ENCODE data around the gene GEMIN4.

Gene GEMIN4

GRCh38 chr17:746181-746580 is 5.9 kb downstream of the GEMIN4 start:
- in situ Hi-C loops (cut with MboI; ENCODE audit: low pct_unique_long_range_greater_than_20kb, low sequenced_read_pairs) = no loop called here
- DNase-seq = no peak

GRCh38 chr17:745406-745805 is 6.7 kb downstream of the GEMIN4 start:
- no peak for DNase-seq
- in situ Hi-C loops (cut with MboI; ENCODE audit: low pct_unique_long_range_greater_than_20kb, low sequenced_read_pairs) = no loop called here

- in situ Hi-C loops (cut with MboI; ENCODE audit: low pct_unique_long_range_greater_than_20kb, low sequenced_read_pairs) = no loop called here
- no peak for DNase-seq
These were observed 7.1 kb downstream of the GEMIN4 start for GRCh38 chr17:744937-745336.

GRCh38 chr17:743139-743538 is 8.9 kb downstream of the GEMIN4 start:
- in situ Hi-C loops (cut with MboI; ENCODE audit: low pct_unique_long_range_greater_than_20kb, low sequenced_read_pairs) = no loop called here
- no peak for DNase-seq

GRCh38 chr17:742147-742793 is 9.8 kb downstream of the GEMIN4 start:
- no peak for DNase-seq
- in situ Hi-C loops (cut with MboI; ENCODE audit: low pct_unique_long_range_greater_than_20kb, low sequenced_read_pairs) = no loop called here

GRCh38 chr17:740240-741017 is 11.6 kb downstream of the GEMIN4 start:
- DNase-seq = peak; percentile 88
- in situ Hi-C loops (cut with MboI; ENCODE audit: low pct_unique_long_range_greater_than_20kb, low sequenced_read_pairs) = no loop called here

GRCh38 chr17:737561-738113 is 14.4 kb downstream of the GEMIN4 start:
- no peak for DNase-seq
- in situ Hi-C loops (cut with MboI; ENCODE audit: low pct_unique_long_range_greater_than_20kb, low sequenced_read_pairs) = no loop called here

- in situ Hi-C loops (cut with MboI; ENCODE audit: low pct_unique_long_range_greater_than_20kb, low sequenced_read_pairs) = no loop called here
- no peak for DNase-seq
These were observed 18.3 kb downstream of the GEMIN4 start for GRCh38 chr17:733743-734142.

GRCh38 chr17:732902-733720 is 19.0 kb downstream of the GEMIN4 start:
- DNase-seq = peak; percentile 52
- in situ Hi-C loops (cut with MboI; ENCODE audit: low pct_unique_long_range_greater_than_20kb, low sequenced_read_pairs) = no loop called here

GRCh38 chr17:732067-732901 is 19.8 kb downstream of the GEMIN4 start, which contains the start of gene TLCD3A:
Gene TLCD3A, plus strand, starts transcription at chr17:732596. Its CDS starts 52 bp downstream, at chr17:732648.
- DNase-seq = peak; percentile 35
- in situ Hi-C loops (cut with MboI; ENCODE audit: low pct_unique_long_range_greater_than_20kb, low sequenced_read_pairs) = no loop called here

GRCh38 chr17:731644-732066 is 20.4 kb downstream of the GEMIN4 start:
- no peak for DNase-seq
- in situ Hi-C loops (cut with MboI; ENCODE audit: low pct_unique_long_range_greater_than_20kb, low sequenced_read_pairs) = no loop called here

- no peak for DNase-seq
- in situ Hi-C loops (cut with MboI; ENCODE audit: low pct_unique_long_range_greater_than_20kb, low sequenced_read_pairs) = no loop called here
These were observed 23.2 kb downstream of the GEMIN4 start for GRCh38 chr17:728911-729310.

GRCh38 chr17:726271-726919 is 25.7 kb downstream of the GEMIN4 start:
- in situ Hi-C loops (cut with MboI; ENCODE audit: low pct_unique_long_range_greater_than_20kb, low sequenced_read_pairs) = no loop called here
- DNase-seq = no peak

GRCh38 chr17:725746-726145 is 26.3 kb downstream of the GEMIN4 start:
- in situ Hi-C loops (cut with MboI; ENCODE audit: low pct_unique_long_range_greater_than_20kb, low sequenced_read_pairs) = no loop called here
- DNase-seq = no peak

GRCh38 chr17:725084-725483 is 27.0 kb downstream of the GEMIN4 start:
- no peak for DNase-seq
- in situ Hi-C loops (cut with MboI; ENCODE audit: low pct_unique_long_range_greater_than_20kb, low sequenced_read_pairs) = no loop called here

GRCh38 chr17:721540-721937 is 30.5 kb downstream of the GEMIN4 start:
- DNase-seq = no peak
- in situ Hi-C loops (cut with MboI; ENCODE audit: low pct_unique_long_range_greater_than_20kb, low sequenced_read_pairs) = no loop called here

GRCh38 chr17:720706-721539 is 31.1 kb downstream of the GEMIN4 start:
- in situ Hi-C loops (cut with MboI; ENCODE audit: low pct_unique_long_range_greater_than_20kb, low sequenced_read_pairs) = no loop called here
- no peak for DNase-seq

Data from KBM-7 (cell line).